HepG2 (cell line): ENCODE results near the gene TAS1R3. TPM values are rescaled to one million over a fixed set of nuclear protein-coding genes. Genes with fewer than 3 reads are reported as not detected.

Experiments used
- ARHGAP35 ChIP-seq: sonication (generic); formaldehyde crosslinking; IDR thresholded peaks from 2 replicates; pipeline ENCODE4 v1.9.0; 2022; ENCODE audit warnings: mild to moderate bottlenecking, inconsistent platforms, moderate library complexity, missing genetic modification reagents, borderline replicate concordance
- KDM1A ChIP-seq: IDR thresholded peaks from 2 replicates; pipeline ENCODE4 v1.6.1; 2016; ENCODE audit warnings: missing compliant biosample characterization
- ZBTB40 ChIP-seq, 2 experiments: fragments of 450-650 bp in 1 of 2; sonication (generic) in 1 of 2; formaldehyde crosslinking in 1 of 2; IDR thresholded peaks; 2 replicates each; pipeline versions ENCODE4 v1.6.1 to v1.8.0; 2016 to 2022; ENCODE audit warnings: antibody characterized with exemption in 1 of 2, mild to moderate bottlenecking in 1 of 2, missing genetic modification reagents in 1 of 2
- ZNF451 ChIP-seq: sonication (generic); formaldehyde crosslinking; IDR thresholded peaks from 2 replicates; pipeline ENCODE4 v1.5.0; 2020; ENCODE audit warnings: mild to moderate bottlenecking, missing genetic modification reagents
- ZNF710 ChIP-seq: sonication (generic); formaldehyde crosslinking; IDR thresholded peaks from 2 replicates; pipeline ENCODE4 v1.5.0; 2020; ENCODE audit warnings: mild to moderate bottlenecking, missing genetic modification reagents, borderline replicate concordance
- ZNF772 ChIP-seq: sonication (generic); formaldehyde crosslinking; IDR thresholded peaks from 2 replicates; pipeline ENCODE4 v1.5.0; 2020; ENCODE audit warnings: mild to moderate bottlenecking, missing genetic modification reagents
- ZNF891 ChIP-seq: sonication (generic); formaldehyde crosslinking; IDR thresholded peaks from 2 replicates; pipeline ENCODE4 v1.5.0; 2020; ENCODE audit warnings: mild to moderate bottlenecking, missing genetic modification reagents
- polyA plus RNA-seq, 8 experiments: library from polyadenylated mRNA; depleted of rRNA in 3 of 8; stranded (reverse) in 7 of 8; unstranded in 1 of 8; fragments of >200 nt; fragmentation: Illumina TruSeq in 4 of 8; extraction: Trizol in 4 of 8; gene quantifications; 2 replicates each; pipeline versions ENCODE4 v1.2.1 to v1.2.3, GENCODE V29; 2011 to 2016; ENCODE audit warnings: low read depth in 4 of 8, missing spikeins in 1 of 8, mixed read lengths in 1 of 8; ENCODE audit not compliant: insufficient read depth in 1 of 8
- total RNA-seq, 5 experiments: library from RNA; depleted of rRNA; stranded (reverse); fragments of >200 nt; fragmentation: Illumina TruSeq; extraction: Trizol; gene quantifications; 2 replicates each; pipeline ENCODE4 v1.2.3, GENCODE V29; 2016; ENCODE audit warnings: low read depth in 1 of 5

Gene TAS1R3
- total and polyA plus RNA-seq, 2 of the 13 experiments (the other 11 are each of a cell fraction or from before 2014, with no cell fraction given): 0.13 to 0.15 TPM

- TF ChIP-seq ZBTB40 (IDR thresholded peaks at IDR 0.05) (peak; percentile 63), ZBTB40 (CRISPR knock-in tag; IDR thresholded peaks at IDR 0.05) (no peak; the same call in none of the 2 replicates), ZNF710 (CRISPR knock-in tag) (peak; percentile 56), ARHGAP35 (CRISPR knock-in tag) (no peak), ZNF451 (CRISPR knock-in tag) (peak; percentile 24; the same call in 1 of the 2 replicates), ZNF772 (CRISPR knock-in tag) (peak; percentile 79; the same call in 1 of the 2 replicates), KDM1A (CRISPR knock-in tag) (no peak), ZNF891 (CRISPR knock-in tag) (peak; percentile 65; the same call in 1 of the 2 replicates)
Observed at GRCh38 chr1:1324524-1325287, 6.4 kb upstream of the TAS1R3 start, which contains the start of the genes CPTP and INTS11 (continued).
